Central memory CD8-positive, alpha-beta T cell (primary cell): Measurements from ENCODE around the gene DTNA.

Experiments
- ATAC-seq: fragments of 150-1000 bp; cut with Tn5 transposase; replicated peaks from 2 replicates; pipeline ENCODE4 v1.10.0; 2022; ENCODE audit warnings: mild to moderate bottlenecking, moderate FRiP score, moderate number of reproducible peaks; ENCODE audit not compliant: poor library complexity, severe bottlenecking; ENCODE audit errors: extremely low read depth
- DNase-seq, 2 donors: peaks; one replicate each; pipeline ENCODE4 v3.0.0; 2021; ENCODE audit warnings: low spot score in 2 of 2
- H3K27ac Mint-ChIP-seq: one replicate; pipeline ENCODE4 v1.8.0; 2022; ENCODE audit warnings: low read depth, mild to moderate bottlenecking, moderate library complexity, mixed read lengths
- H3K27me3 Mint-ChIP-seq: one replicate; pipeline ENCODE4 v1.8.0; 2022; ENCODE audit warnings: mixed read lengths
- H3K36me3 Mint-ChIP-seq: one replicate; pipeline ENCODE4 v1.8.0; 2022; ENCODE audit warnings: mild to moderate bottlenecking, moderate library complexity, mixed read lengths; ENCODE audit not compliant: insufficient read depth
- H3K4me1 Mint-ChIP-seq: one replicate; pipeline ENCODE4 v1.8.0; 2022; ENCODE audit warnings: mixed read lengths
- H3K4me3 Mint-ChIP-seq: one replicate; pipeline ENCODE4 v1.8.0; 2022; ENCODE audit warnings: mild to moderate bottlenecking, moderate library complexity, mixed read lengths
- H3K9me3 Mint-ChIP-seq: one replicate; pipeline ENCODE4 v1.8.0; 2022; ENCODE audit warnings: mixed read lengths

The DTNA gene

DNA sequence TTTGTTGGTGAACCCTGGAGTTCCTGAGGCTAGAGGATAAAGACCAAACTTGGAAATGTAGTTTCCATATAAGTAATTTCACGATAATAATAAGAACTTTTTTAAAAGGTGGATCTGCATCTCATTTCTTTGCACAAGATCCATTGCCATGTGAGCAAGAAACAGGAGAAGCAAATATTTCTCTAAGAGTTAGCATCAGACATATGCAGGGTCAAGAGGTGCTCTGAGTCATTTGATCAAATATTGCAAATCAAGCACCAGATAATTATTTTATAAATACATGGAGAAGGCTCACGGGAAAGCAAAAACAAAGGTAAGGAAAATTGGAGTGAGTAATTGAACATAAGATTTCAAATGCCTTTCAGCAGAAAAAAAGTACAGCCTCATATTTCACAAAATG lies 118.0 kb downstream of the DTNA start:
- no peaks in the 10 kb centered on the region for H3K4me1 Mint-ChIP-seq
- no peak for ATAC-seq
- no peaks in the 10 kb centered on the region for H3K9me3 Mint-ChIP-seq

DNA sequence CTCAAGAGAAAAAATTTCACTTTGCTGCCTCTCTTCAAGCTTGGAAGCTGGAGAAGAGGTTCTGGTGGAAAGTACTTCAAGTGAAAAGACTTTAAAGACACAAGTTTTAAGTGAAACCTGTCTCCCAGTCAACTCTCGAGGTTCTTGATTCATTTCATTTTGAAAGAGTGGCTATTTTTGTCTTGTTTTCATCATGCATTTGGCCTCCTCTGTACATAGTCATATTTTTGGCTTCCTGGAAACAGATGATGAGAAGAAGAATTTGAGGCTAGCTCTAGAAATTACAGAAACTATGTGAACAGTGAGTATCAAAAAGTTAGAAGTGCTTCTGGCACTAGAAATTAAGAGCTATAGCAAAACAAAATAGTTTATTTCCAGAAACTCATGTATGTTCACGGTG lies 124.8 kb downstream of the DTNA start:
- no peak overlapping the region for H3K27ac Mint-ChIP-seq
- no peak overlapping the region for H3K4me3 Mint-ChIP-seq
- peaks cover 11% of the 10 kb centered on the region for H3K27me3 Mint-ChIP-seq
- ATAC-seq (no peak), DNase-seq (no peak)
- no peaks in the 10 kb centered on the region for H3K4me1 Mint-ChIP-seq
- no peaks in the 10 kb centered on the region for H3K9me3 Mint-ChIP-seq
- H3K36me3 Mint-ChIP-seq = no peaks in the 10 kb centered on the region

More for the DNA sequence above, 118.0 kb downstream of the DTNA start:
- H3K27ac Mint-ChIP-seq = no peak overlapping the region
- peaks cover 12% of the 10 kb centered on the region for H3K27me3 Mint-ChIP-seq
- no peak for DNase-seq
- H3K36me3 Mint-ChIP-seq = no peaks in the 10 kb centered on the region
- no peak overlapping the region for H3K4me3 Mint-ChIP-seq

DNA sequence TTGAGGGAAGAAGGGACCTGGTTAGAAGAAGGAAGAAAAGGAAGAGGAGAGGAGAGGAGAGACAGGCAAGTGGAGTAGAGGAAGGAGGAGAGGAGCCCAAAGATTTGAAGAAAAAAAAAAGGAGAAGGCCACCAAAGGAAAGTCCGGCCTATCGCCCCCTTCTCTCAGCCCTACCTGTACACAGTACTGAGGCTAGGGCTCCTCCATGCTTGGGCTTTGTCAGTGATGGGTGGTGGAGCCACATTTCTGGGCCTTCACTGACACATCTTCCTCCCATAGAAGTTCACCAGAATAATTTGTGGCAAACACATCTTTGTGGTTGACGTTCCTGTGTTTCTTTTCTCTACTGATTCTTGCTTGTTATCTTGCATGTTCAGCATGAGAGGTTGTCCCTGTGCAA lies 125.4 kb downstream of the DTNA start:
- DNase-seq (no peak), ATAC-seq (no peak)
- peaks cover 5% of the 10 kb centered on the region for H3K27me3 Mint-ChIP-seq
- no peaks in the 10 kb centered on the region for H3K36me3 Mint-ChIP-seq
- no peak overlapping the region for H3K4me3 Mint-ChIP-seq
- no peak overlapping the region for H3K27ac Mint-ChIP-seq
- no peaks in the 10 kb centered on the region for H3K9me3 Mint-ChIP-seq
- H3K4me1 Mint-ChIP-seq = no peaks in the 10 kb centered on the region

DNA sequence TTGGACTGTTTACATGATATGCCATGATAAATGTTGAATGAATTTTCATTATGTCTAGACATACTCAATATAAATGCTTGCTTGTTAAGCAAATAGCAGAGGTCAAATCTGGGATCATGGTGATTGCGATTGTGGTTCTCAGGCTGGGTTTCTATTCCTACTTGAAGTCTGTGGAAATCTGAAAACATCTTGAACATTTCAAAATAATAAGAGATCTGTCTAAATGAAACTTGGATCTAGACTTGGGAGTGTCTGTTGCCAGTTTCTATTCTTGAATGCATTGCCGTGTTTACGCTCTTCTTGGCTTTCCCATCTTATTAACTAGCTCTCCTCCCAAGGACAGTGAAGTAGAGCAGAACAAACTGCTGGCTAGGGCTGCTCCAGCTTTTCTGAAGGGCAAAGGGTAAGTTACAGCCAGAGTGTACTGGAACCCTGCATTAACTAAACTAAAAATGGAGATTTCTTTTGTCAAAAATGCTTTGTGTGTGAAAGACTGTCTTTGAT lies 127.7 kb downstream of the DTNA start:
- Mint-ChIP-seq H3K27ac (no peak overlapping the region), H3K27me3 (no peaks in the 10 kb centered on the region)

DNA sequence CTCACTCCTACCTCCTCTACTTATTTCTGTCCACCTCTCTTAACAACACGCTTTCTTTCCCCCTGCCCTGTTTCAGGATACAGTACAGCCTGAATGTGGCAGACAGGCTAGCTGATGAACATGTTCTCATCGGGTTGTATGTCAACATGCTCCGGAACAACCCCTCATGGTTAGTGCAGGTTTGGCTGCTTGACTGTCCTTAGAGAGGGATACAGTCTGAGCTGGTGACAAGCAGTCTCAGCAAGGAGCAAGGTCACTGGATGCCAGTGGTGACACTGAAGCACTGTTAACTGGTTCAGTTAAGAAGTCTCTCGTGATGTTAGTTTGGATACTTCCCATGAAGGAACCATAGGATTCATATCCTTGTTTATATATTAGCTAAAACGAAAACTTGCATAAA lies 128.6 kb downstream of the DTNA start:
- ATAC-seq (no peak), DNase-seq (no peak)
- Mint-ChIP-seq H3K9me3 (no peaks in the 10 kb centered on the region), H3K4me3 (no peak overlapping the region), H3K27ac (no peak overlapping the region), H3K27me3 (no peaks in the 10 kb centered on the region), H3K4me1 (no peaks in the 10 kb centered on the region), H3K36me3 (no peaks in the 10 kb centered on the region)

More for the DNA sequence above, 127.7 kb downstream of the DTNA start:
- Mint-ChIP-seq H3K36me3 (no peaks in the 10 kb centered on the region), H3K4me1 (no peaks in the 10 kb centered on the region), H3K9me3 (no peaks in the 10 kb centered on the region), H3K4me3 (no peak overlapping the region)
- no peak for DNase-seq
- no peak for ATAC-seq

DNA sequence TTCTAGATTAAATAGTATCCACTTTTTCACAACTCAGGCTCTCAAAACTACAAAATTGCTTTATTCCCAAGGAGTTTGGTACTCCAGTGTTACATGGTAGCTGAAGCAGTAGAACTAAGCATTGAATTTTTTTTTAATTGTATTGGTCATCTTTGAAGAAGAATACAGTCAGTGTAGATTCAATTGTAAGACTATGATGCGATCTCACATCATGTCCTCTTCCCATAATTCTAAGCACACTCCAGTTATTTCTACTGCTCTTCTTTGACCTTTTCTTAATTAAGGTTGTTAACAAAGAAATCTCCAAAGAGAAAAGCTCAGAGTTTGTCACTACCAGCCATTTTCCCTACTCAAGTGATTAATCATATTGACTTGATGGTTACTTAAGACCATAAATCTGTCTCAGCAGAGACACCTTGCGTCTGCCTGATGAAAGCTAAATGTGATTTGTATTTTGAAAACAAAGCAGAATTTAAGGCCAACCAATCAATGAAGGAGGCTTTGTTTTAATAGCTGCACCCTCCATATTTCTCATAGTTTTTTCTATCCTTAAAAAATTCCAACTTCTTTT lies 130.2 kb downstream of the DTNA start:
- DNase-seq (no peak), ATAC-seq (no peak)
- Mint-ChIP-seq H3K27ac (no peak overlapping the region), H3K36me3 (no peaks in the 10 kb centered on the region), H3K9me3 (no peaks in the 10 kb centered on the region), H3K4me3 (no peak overlapping the region), H3K27me3 (no peaks in the 10 kb centered on the region), H3K4me1 (no peaks in the 10 kb centered on the region)

DNA sequence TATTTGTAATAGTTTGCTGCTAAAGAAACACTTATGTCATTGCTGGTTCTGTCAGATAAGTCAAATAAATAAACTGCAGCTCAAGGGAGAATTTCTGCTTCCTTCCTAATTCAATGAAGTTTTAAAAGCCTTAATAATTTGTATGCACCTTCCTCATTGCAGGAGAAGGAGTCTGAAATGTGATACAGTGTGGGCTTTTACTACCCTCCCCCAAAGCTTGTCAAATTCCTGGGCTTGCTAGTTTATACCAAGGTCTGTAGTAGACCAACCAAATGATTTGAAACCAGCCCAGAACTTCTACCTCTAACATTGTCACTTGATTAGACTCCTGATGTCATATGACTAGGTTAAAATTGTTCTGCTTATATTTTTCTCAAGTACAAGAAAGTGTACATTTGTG lies 131.8 kb downstream of the DTNA start:
- no peak overlapping the region for H3K4me3 Mint-ChIP-seq

DNA sequence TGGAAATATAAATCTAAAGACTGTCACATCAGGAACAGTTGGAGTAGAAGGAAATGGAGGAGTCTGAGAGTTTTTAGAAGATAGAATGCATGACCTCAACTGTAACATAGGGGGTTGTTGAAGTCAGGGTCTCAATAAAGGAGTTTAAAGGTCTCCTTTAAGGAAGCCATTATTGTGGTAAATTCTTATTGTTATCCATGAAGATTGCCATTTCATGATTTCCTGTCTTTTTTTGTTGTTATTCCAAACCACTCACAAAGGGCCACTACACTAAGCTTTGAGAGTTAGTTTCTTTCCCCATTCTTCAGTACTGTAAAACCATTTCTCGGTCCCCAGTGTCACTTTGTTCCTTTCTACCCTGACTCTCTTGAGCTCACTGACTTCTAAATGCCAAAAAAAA lies 134.0 kb downstream of the DTNA start:
- ATAC-seq = no peak
- Mint-ChIP-seq H3K27ac (no peak overlapping the region), H3K4me3 (no peak overlapping the region), H3K36me3 (no peaks in the 10 kb centered on the region), H3K4me1 (no peaks in the 10 kb centered on the region), H3K9me3 (no peaks in the 10 kb centered on the region), H3K27me3 (peaks cover 29% of the 10 kb centered on the region)
- no peak for DNase-seq

More for the DNA sequence above, 131.8 kb downstream of the DTNA start:
- Mint-ChIP-seq H3K27ac (no peak overlapping the region), H3K9me3 (no peaks in the 10 kb centered on the region), H3K36me3 (no peaks in the 10 kb centered on the region), H3K27me3 (peaks cover 8% of the 10 kb centered on the region), H3K4me1 (no peaks in the 10 kb centered on the region)
- DNase-seq (no peak), ATAC-seq (no peak)

DNA sequence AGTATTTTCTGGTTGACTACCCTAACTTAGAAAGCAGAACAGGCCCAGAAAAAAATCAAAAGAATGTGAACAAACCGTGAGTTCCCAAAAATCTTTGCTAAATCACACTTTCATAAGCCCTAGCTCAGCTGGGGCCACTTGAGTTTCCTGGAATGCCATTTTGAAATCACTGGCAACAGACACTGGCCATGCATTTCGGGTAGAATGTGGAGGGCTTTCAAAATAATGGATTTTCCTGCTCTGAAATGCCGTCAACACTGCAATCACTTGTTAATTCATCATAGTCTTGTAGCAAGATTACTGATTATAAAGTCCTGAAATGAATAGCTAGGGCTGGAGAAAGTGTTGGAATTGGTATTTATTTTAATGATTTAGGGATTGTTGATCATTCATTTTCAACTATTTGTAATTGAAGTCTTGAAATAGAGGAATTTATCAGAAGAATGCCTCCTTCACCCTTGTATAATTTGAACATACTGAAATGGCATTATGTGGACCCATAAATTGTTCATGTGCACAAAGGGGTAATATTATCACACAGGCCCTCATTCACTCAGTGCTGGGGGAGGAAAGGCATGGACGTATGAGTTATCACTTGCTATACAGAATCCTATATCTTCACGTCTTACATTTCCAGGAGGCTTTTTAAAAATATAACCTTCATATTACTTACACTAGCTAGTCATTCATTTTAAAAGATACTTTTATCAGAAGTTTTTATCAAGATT lies 134.8 kb downstream of the DTNA start:
- Mint-ChIP-seq H3K4me1 (no peaks in the 10 kb centered on the region), H3K9me3 (no peaks in the 10 kb centered on the region), H3K27ac (no peak overlapping the region), H3K27me3 (peaks cover 29% of the 10 kb centered on the region), H3K36me3 (no peaks in the 10 kb centered on the region), H3K4me3 (no peak overlapping the region)
- DNase-seq (no peak), ATAC-seq (no peak)

DNA sequence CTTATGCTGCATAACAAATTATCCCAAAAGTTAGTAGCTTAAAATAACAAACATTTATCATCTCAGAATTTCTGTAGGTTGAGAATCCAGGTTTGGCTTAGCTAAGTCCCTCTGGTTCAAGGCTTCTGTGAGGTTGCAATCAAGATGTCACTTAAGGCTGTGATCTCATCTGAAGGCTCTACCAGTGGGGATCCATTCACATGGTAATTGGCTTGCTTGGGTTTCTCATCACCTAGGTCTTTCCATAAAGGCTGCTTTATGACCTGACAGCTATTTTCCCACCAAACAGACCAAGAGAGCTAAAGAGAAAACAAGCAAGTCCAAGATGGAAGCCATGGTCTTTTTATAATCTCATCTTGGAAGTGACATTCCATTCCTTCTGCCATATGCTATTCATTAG lies 137.3 kb downstream of the DTNA start:
- DNase-seq = no peak
- ATAC-seq = no peak
- H3K9me3 Mint-ChIP-seq = no peaks in the 10 kb centered on the region
- no peaks in the 10 kb centered on the region for H3K4me1 Mint-ChIP-seq
- no peak overlapping the region for H3K4me3 Mint-ChIP-seq
- no peaks in the 10 kb centered on the region for H3K36me3 Mint-ChIP-seq
- H3K27ac Mint-ChIP-seq = no peak overlapping the region
- peaks cover 29% of the 10 kb centered on the region for H3K27me3 Mint-ChIP-seq

DNA sequence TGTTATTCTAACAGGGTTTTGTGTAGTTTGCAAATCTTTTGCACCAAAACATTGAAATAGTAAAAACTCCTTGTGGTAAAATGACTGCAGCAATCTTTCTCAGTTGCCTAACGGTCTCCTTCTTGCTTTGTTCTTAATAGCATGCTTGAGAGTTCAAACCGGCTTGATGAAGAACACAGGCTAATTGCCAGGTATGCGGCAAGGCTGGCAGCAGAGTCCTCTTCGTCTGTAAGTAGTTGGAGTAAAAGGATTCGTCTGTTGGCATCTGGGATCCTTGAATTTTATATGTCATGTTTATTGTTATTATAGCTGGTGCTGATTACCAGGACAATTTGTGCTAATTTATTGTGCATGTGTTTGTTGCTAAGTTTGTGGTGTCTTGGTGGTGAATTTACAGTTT lies 138.1 kb downstream of the DTNA start:
- H3K27me3 Mint-ChIP-seq = peaks cover 29% of the 10 kb centered on the region
- no peak overlapping the region for H3K4me3 Mint-ChIP-seq
- no peak for ATAC-seq
- no peaks in the 10 kb centered on the region for H3K36me3 Mint-ChIP-seq
- no peak overlapping the region for H3K27ac Mint-ChIP-seq
- H3K9me3 Mint-ChIP-seq = no peaks in the 10 kb centered on the region
- H3K4me1 Mint-ChIP-seq = no peaks in the 10 kb centered on the region
- no peak for DNase-seq

DNA sequence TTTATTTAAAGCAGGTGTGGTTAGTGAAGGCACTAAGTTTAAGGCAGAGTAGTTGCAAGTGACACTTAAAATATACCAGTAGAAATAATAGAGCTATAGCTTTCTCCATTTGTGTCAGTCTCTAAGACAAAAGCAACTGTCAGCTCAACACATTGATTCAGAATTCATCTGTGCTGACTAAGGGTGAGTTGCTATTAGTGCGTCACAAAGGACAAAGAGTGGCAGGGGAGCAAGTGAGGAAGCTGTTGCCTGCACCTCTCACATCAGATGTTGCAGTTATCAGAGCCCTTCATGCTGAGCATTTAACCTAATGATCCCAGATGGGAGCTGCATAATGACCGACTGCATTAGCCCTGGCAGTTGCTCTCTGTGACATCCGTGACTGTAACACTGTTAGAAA lies 138.6 kb downstream of the DTNA start:
- Mint-ChIP-seq H3K27ac (no peak overlapping the region), H3K36me3 (no peaks in the 10 kb centered on the region), H3K4me3 (no peak overlapping the region), H3K9me3 (no peaks in the 10 kb centered on the region), H3K4me1 (no peaks in the 10 kb centered on the region), H3K27me3 (peaks cover 29% of the 10 kb centered on the region)
- ATAC-seq = no peak
- no peak for DNase-seq

DNA sequence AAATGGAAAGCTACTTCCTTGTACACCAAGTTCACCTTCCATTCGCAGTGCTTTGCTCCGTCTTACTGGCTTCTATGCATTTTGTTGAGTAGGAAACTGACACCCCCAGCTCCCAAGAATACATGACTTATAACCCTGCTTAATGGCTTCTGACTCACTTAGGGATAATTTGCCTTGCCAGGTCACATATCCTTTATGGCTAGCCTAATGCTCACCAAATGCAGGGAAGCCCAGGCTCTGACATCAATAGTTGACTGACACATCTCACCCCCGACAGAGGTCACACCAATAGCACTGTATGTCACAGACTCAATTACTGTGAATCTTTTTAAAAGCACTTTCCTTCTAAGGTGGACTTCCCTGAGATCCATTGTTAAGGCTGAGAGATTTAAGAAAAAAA lies 147.2 kb downstream of the DTNA start:
- H3K9me3 Mint-ChIP-seq = no peaks in the 10 kb centered on the region
- peaks cover 7% of the 10 kb centered on the region for H3K4me1 Mint-ChIP-seq
- no peak overlapping the region for H3K4me3 Mint-ChIP-seq
- peaks cover 2% of the 10 kb centered on the region for H3K36me3 Mint-ChIP-seq
- ATAC-seq = no peak
- no peaks in the 10 kb centered on the region for H3K27me3 Mint-ChIP-seq
- no peak for DNase-seq
- no peak overlapping the region for H3K27ac Mint-ChIP-seq
